RWPE1 (cell line): Measurements from ENCODE around the gene ANKRD28.
"Not testable (repeated sequence)": the region's sequence is repeated elsewhere in the genome, so short reads cannot be mapped to it uniquely, and the experiment has no call there.

Experiments used
- CTCF ChIA-PET: fragments of 350-600 bp; sonication (Branson Sonifier 250); formaldehyde crosslinking; extraction: SDS; loops from one replicate; lab custom pipeline; 2021; lab: Yijun Ruan, JAX
- POLR2A ChIA-PET: fragments of 400-600 bp; formaldehyde crosslinking; extraction: SDS; loops from one replicate; lab custom pipeline; 2020; ENCODE audit warnings: antibody characterized with exemption; ENCODE audit not compliant: low non-redundant PET; lab: Yijun Ruan, JAX
- DNase-seq: peaks from one replicate; pipeline ENCODE4 v3.0.0; 2012; ENCODE audit warnings: low spot score
- H3K27ac ChIP-seq: fragments of 450-650 bp; 2 replicates; pipeline ENCODE4 v1.5.1; 2017
- CTCF ChIP-seq: fragments of 450-650 bp; conservative IDR thresholded peaks from 2 replicates; pipeline ENCODE4 v1.5.1; 2017; ENCODE audit warnings: low read depth, mild to moderate bottlenecking

Gene ANKRD28

GRCh38 chr3:15779111-15779510 is 18.7 kb downstream of the ANKRD28 start:
- TF ChIP-seq CTCF = no peak
- ChIA-PET POLR2A (no interaction called here), CTCF (no interaction called here)
- no peak overlapping the region for H3K27ac ChIP-seq
- DNase-seq = no peak

- no peak overlapping the region for H3K27ac ChIP-seq
- ChIA-PET CTCF (no interaction called here), POLR2A (no interaction called here)
- DNase-seq = no peak
- no peak for TF ChIP-seq CTCF
Observed at GRCh38 chr3:15778332-15778858, 19.4 kb downstream of the ANKRD28 start.

GRCh38 chr3:15774931-15775560 is 22.7 kb downstream of the ANKRD28 start:
- DNase-seq, POLR2A ChIA-PET, H3K27ac ChIP-seq: not testable (repeated sequence)
- CTCF ChIA-PET = interaction anchor here (0.6 kb wide), 2 partner anchors 48 to 1672 kb away, joined by 3 to 4 read pairs; no protein-coding TSS in a partner anchor

GRCh38 chr3:15771444-15771843 is 26.3 kb downstream of the ANKRD28 start:
- ChIA-PET POLR2A (no interaction called here), CTCF (no interaction called here)
- no peak for DNase-seq
- H3K27ac ChIP-seq = no peak overlapping the region
- TF ChIP-seq CTCF = no peak

GRCh38 chr3:15769256-15769915 is 28.4 kb downstream of the ANKRD28 start:
- no peak for DNase-seq
- H3K27ac ChIP-seq = no peak overlapping the region
- CTCF ChIA-PET = interaction anchor here (0.6 kb wide), 1 partner anchor 13 kb away, joined by 4 read pairs; no protein-coding TSS in a partner anchor
- POLR2A ChIA-PET = no interaction called here
- TF ChIP-seq CTCF = no peak

GRCh38 chr3:15768421-15769255 is 29.1 kb downstream of the ANKRD28 start:
- peak; percentile 86 for DNase-seq
- ChIA-PET CTCF (no interaction called here), POLR2A (no interaction called here)
- no peak for TF ChIP-seq CTCF
- H3K27ac ChIP-seq = peak overlapping the region; percentile 87
